Nephron (organoid): ENCODE data around the gene RLN1.
"Not testable (repeated sequence)": the region's sequence is repeated elsewhere in the genome, so short reads cannot be mapped to it uniquely, and the experiment has no call there.

Experiments used
- H3K27ac Mint-ChIP-seq, 3 experiments: 2 replicates each; pipeline ENCODE4 v1.8.0; 2020; ENCODE audit warnings: mixed read lengths in 3 of 3, mild to moderate bottlenecking in 2 of 3, moderate library complexity in 1 of 3
- H3K27me3 Mint-ChIP-seq: 2 replicates; pipeline ENCODE4 v1.8.0; 2021; ENCODE audit warnings: low read depth, mild to moderate bottlenecking, moderate library complexity, mixed read lengths
- H3K36me3 Mint-ChIP-seq: 2 replicates; pipeline ENCODE4 v1.8.0; 2020; ENCODE audit warnings: low read depth, mixed read lengths
- H3K4me1 Mint-ChIP-seq: 2 replicates; pipeline ENCODE4 v1.8.0; 2020; ENCODE audit warnings: mixed read lengths
- H3K4me3 Mint-ChIP-seq, 3 experiments: 2 replicates each; pipeline ENCODE4 v1.8.0; 2020; ENCODE audit warnings: mild to moderate bottlenecking in 3 of 3, mixed read lengths in 3 of 3, moderate library complexity in 2 of 3
- H3K9me3 Mint-ChIP-seq: 2 replicates; pipeline ENCODE4 v1.8.0; 2020; ENCODE audit warnings: mixed read lengths
- CTCF ChIP-seq, 3 experiments: fragments of 200-600 bp; sonication (generic); IDR thresholded peaks; one replicate each; pipeline ENCODE4 v1.5.0; 2021; ENCODE audit warnings: antibody characterized with exemption in 3 of 3; ENCODE audit not compliant: unreplicated experiment in 3 of 3

The RLN1 gene

GRCh38 chr9:5338992-5339981 lies at the start of gene RLN1:
Gene RLN1 (minus strand): TSS chr9:5339876. CDS start chr9:5339746, 130 bp downstream.
- peak within 1 kb of the TSS; percentile 65 to 74 (median 69) for H3K4me3 Mint-ChIP-seq
- peaks cover 15% of the 10 kb centered on the region for H3K27me3 Mint-ChIP-seq
- not testable (repeated sequence) for H3K4me1 Mint-ChIP-seq, H3K9me3 Mint-ChIP-seq, H3K36me3 Mint-ChIP-seq, H3K27ac Mint-ChIP-seq

- no peaks in the 10 kb centered on the region for H3K4me1 Mint-ChIP-seq
- no peak for TF ChIP-seq CTCF (IDR thresholded peaks at IDR 0.05; ENCODE audit: unreplicated experiment in 3 of 3)
- H3K4me3 Mint-ChIP-seq, result no peak overlapping the region
- no peaks in the 10 kb centered on the region for H3K9me3 Mint-ChIP-seq
- H3K27ac Mint-ChIP-seq, result no peak overlapping the region
- no peaks in the 10 kb centered on the region for H3K36me3 Mint-ChIP-seq
- no peaks in the 10 kb centered on the region for H3K27me3 Mint-ChIP-seq
Measured at GRCh38 chr9:5389109-5389732, 49.5 kb upstream of the RLN1 start.

GRCh38 chr9:5388026-5388819 lies 48.5 kb upstream of the RLN1 start:
- no peak for TF ChIP-seq CTCF (IDR thresholded peaks at IDR 0.05; ENCODE audit: unreplicated experiment in 3 of 3)
- Mint-ChIP-seq H3K9me3 (no peaks in the 10 kb centered on the region), H3K4me3 (no peak overlapping the region), H3K36me3 (no peaks in the 10 kb centered on the region), H3K27ac (no peak overlapping the region), H3K4me1 (no peaks in the 10 kb centered on the region), H3K27me3 (no peaks in the 10 kb centered on the region)

GRCh38 chr9:5384436-5384835 lies 44.8 kb upstream of the RLN1 start:
- Mint-ChIP-seq H3K4me1 (no peaks in the 10 kb centered on the region), H3K27me3 (no peaks in the 10 kb centered on the region), H3K36me3 (no peaks in the 10 kb centered on the region), H3K4me3 (no peak overlapping the region), H3K27ac (no peak overlapping the region), H3K9me3 (no peaks in the 10 kb centered on the region)
- TF ChIP-seq CTCF (IDR thresholded peaks at IDR 0.05; ENCODE audit: unreplicated experiment in 3 of 3), result no peak

- TF ChIP-seq CTCF (IDR thresholded peaks at IDR 0.05; ENCODE audit: unreplicated experiment in 3 of 3), result no peak
- Mint-ChIP-seq H3K4me3 (no peak overlapping the region), H3K27me3 (no peaks in the 10 kb centered on the region), H3K9me3 (no peaks in the 10 kb centered on the region), H3K4me1 (no peaks in the 10 kb centered on the region), H3K36me3 (no peaks in the 10 kb centered on the region), H3K27ac (no peak overlapping the region)
Measured at GRCh38 chr9:5382479-5382878, 42.8 kb upstream of the RLN1 start.
